BJ (cell line): ENCODE measurements around the gene YRDC. TPM values are rescaled to one million over a fixed set of nuclear protein-coding genes. Genes with fewer than 3 reads are reported as not detected.

Experiments
- CTCF ChIA-PET: fragments of 350-600 bp; formaldehyde crosslinking; extraction: SDS; loops from one replicate; lab custom pipeline; 2021; ENCODE audit warnings: antibody characterized with exemption, inconsistent platforms; lab: Yijun Ruan, JAX
- POLR2A ChIA-PET: fragments of 300-600 bp; sonication (Branson Sonifier 250); formaldehyde crosslinking; extraction: SDS; loops from one replicate; lab custom pipeline; 2021; ENCODE audit warnings: antibody characterized with exemption; lab: Charles Lee
- DNase-seq: peaks from one replicate; pipeline ENCODE4 v3.0.0-alpha.2; 2011; ENCODE audit warnings: low read depth
- H3K27me3 ChIP-seq: 2 replicates; pipeline ENCODE4 v1.6.0; 2011; ENCODE audit warnings: low read length; ENCODE audit not compliant: control insufficient read depth, insufficient read depth
- H3K36me3 ChIP-seq: 2 replicates; pipeline ENCODE4 v1.5.1; 2011; ENCODE audit warnings: low read length; ENCODE audit not compliant: control insufficient read depth, insufficient read depth
- H3K4me3 ChIP-seq: 2 replicates; pipeline ENCODE4 v1.5.1; 2011; ENCODE audit warnings: low read depth, mild to moderate bottlenecking, control low read depth, low read length
- polyA plus RNA-seq: library from polyadenylated mRNA; depleted of rRNA; stranded (reverse); fragments of >200 nt; gene quantifications from 2 replicates; pipeline ENCODE4 v1.2.3, GENCODE V29; 2011
- TF ChIP-seq, protein P1 (sequence below): IDR thresholded peaks from 2 replicates; pipeline ENCODE4 v1.5.1; 2011; ENCODE audit warnings: low read depth, mild to moderate bottlenecking, control low read depth, inconsistent platforms, low read length, moderate library complexity; ENCODE audit not compliant: insufficient read depth

YRDC gene
- polyA plus RNA-seq, 1 experiment = 19.8 TPM

GRCh38 chr1:37767488-37767887, 40.5 kb downstream of the YRDC start:
- CTCF ChIA-PET = no interaction called here
- TF ChIP-seq, protein P1, sequence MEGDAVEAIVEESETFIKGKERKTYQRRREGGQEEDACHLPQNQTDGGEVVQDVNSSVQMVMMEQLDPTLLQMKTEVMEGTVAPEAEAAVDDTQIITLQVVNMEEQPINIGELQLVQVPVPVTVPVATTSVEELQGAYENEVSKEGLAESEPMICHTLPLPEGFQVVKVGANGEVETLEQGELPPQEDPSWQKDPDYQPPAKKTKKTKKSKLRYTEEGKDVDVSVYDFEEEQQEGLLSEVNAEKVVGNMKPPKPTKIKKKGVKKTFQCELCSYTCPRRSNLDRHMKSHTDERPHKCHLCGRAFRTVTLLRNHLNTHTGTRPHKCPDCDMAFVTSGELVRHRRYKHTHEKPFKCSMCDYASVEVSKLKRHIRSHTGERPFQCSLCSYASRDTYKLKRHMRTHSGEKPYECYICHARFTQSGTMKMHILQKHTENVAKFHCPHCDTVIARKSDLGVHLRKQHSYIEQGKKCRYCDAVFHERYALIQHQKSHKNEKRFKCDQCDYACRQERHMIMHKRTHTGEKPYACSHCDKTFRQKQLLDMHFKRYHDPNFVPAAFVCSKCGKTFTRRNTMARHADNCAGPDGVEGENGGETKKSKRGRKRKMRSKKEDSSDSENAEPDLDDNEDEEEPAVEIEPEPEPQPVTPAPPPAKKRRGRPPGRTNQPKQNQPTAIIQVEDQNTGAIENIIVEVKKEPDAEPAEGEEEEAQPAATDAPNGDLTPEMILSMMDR = no peak
- Histone ChIP-seq H3K4me3 (no peak overlapping the region), H3K36me3 (no peaks in the 10 kb centered on the region), H3K27me3 (peaks cover 22% of the 10 kb centered on the region)
- DNase-seq = no peak
- POLR2A ChIA-PET = no interaction called here

- Histone ChIP-seq H3K27me3 (peaks cover 22% of the 10 kb centered on the region), H3K36me3 (no peaks in the 10 kb centered on the region), H3K4me3 (no peak overlapping the region)
- CTCF ChIA-PET = no interaction called here
- POLR2A ChIA-PET = no interaction called here
- TF ChIP-seq, protein P1 = no peak
- DNase-seq = no peak
These were observed 41.9 kb downstream of the YRDC start for GRCh38 chr1:37765916-37766664.

GRCh38 chr1:37764888-37765441, 43.0 kb downstream of the YRDC start, which contains the start of gene EPHA10:
TSS of gene EPHA10 (minus strand) at chr1:37765120. CDS start at chr1:37765066, 54 bp downstream.
- POLR2A ChIA-PET = no interaction called here
- TF ChIP-seq, protein P1 = no peak
- H3K36me3 ChIP-seq = no peaks in the 10 kb centered on the region
- H3K27me3 ChIP-seq = peaks cover 22% of the 10 kb centered on the region
- DNase-seq = no peak
- H3K4me3 ChIP-seq = no peak within 1 kb of the TSS
- CTCF ChIA-PET = interaction anchor here (0.6 kb wide), 1 partner anchor 795 kb away, joined by 4 read pairs; no protein-coding TSS in a partner anchor

DNA sequence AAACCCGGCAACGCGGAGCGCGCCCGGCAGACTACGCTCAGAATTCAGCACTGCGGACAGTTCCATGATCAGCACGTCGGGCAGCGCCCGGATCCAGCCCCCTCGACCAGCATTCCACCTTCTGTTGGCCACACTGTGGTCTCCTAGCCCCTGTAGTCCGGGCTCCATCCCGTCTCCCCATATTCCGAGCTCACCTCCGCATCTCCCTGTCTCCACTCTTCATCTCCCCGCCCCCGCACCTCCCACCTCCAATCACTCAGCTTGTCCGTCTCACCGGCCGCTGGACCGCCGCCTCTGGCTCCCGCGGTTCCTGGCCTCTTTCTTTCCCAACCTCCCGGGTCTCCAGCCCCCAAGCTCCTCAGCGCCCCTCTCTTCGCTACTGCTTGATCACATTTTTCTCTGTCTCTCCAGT, 43.6 kb downstream of the YRDC start:
- TF ChIP-seq, protein P1 = no peak
- H3K4me3 ChIP-seq = no peak overlapping the region
- peaks cover 22% of the 10 kb centered on the region for H3K27me3 ChIP-seq
- ChIA-PET CTCF (no interaction called here), POLR2A (no interaction called here)
- no peak for DNase-seq
- H3K36me3 ChIP-seq = no peaks in the 10 kb centered on the region

DNA sequence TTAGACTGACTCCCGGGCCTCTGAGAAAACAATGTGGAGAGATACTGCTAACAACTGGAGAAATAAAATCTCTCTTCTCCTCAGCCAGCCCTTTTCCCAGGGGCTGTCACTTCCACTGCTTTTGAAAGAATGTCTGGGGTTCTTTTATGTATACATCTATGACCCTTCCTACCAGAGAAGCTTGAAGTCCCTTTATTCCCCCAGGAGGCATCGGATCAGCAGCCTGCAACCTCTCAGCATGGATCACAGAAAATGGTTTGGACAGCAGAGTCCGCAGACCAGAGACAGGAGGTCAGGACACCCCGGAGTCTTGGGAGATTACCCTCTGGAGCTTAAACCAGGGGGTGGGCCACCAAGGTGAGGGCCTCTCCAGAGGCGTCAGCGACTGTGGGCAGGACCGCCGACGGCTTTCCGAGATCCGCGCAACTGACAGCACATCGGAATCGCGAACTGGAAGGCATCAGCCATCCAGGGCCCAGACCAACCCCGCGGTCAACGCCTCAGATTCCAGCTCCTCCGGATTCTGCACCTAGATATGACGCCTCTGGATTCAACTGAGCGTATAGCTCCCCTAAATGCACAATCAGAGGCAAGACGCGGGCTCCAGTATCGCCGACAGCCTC, 44.1 kb downstream of the YRDC start:
- Histone ChIP-seq H3K27me3 (peaks cover 22% of the 10 kb centered on the region), H3K4me3 (no peak overlapping the region), H3K36me3 (no peaks in the 10 kb centered on the region)
- ChIA-PET POLR2A (no interaction called here), CTCF (no interaction called here)
- TF ChIP-seq, protein P1 = no peak
- DNase-seq = no peak
